ENCODE data around the gene CGN.

The CGN gene

DNA sequence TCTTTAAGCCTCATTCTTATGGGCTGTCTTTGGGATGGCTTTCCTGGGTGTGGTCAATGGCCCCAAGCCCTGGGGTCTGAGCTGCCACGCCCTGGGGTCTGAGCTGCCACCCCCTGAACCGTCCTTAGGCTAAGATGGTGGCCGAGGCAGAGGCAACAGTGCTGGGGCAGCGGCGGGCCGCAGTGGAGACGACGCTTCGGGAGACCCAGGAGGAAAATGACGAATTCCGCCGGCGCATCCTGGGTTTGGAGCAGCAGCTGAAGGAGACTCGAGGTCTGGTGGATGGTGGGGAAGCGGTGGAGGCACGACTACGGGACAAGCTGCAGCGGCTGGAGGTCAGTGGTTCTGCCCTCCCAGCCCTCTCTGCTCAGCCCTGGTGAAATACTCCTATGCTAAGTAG lies 18.6 kb downstream of the CGN start:
- Histone ChIP-seq H3K9me3 (ENCODE audit: control insufficient read depth, insufficient read depth, low read length) (no peaks in the 10 kb centered on the region), H3K27me3 (ENCODE audit: control insufficient read depth, insufficient read depth, low read length) (no peaks in the 10 kb centered on the region), H3K9ac (ENCODE audit: low read depth, low read length) (no peak overlapping the region), H3K4me3 (ENCODE audit: low read depth, low read length) (no peak overlapping the region), H3K36me3 (ENCODE audit: control insufficient read depth, insufficient read depth, low read length) (peaks cover 18% of the 10 kb centered on the region), H3K4me1 (ENCODE audit: control insufficient read depth, insufficient read depth, low read length) (no peaks in the 10 kb centered on the region)

GRCh38 chr1:151530461-151530860 lies 19.3 kb downstream of the CGN start:
- Histone ChIP-seq H3K27me3 (ENCODE audit: control insufficient read depth, insufficient read depth, low read length) (no peaks in the 10 kb centered on the region), H3K4me1 (ENCODE audit: control insufficient read depth, insufficient read depth, low read length) (no peaks in the 10 kb centered on the region), H3K4me3 (ENCODE audit: low read depth, low read length) (no peak overlapping the region), H3K9ac (ENCODE audit: low read depth, low read length) (no peak overlapping the region), H3K36me3 (ENCODE audit: control insufficient read depth, insufficient read depth, low read length) (peaks cover 18% of the 10 kb centered on the region), H3K9me3 (ENCODE audit: control insufficient read depth, insufficient read depth, low read length) (no peaks in the 10 kb centered on the region)

DNA sequence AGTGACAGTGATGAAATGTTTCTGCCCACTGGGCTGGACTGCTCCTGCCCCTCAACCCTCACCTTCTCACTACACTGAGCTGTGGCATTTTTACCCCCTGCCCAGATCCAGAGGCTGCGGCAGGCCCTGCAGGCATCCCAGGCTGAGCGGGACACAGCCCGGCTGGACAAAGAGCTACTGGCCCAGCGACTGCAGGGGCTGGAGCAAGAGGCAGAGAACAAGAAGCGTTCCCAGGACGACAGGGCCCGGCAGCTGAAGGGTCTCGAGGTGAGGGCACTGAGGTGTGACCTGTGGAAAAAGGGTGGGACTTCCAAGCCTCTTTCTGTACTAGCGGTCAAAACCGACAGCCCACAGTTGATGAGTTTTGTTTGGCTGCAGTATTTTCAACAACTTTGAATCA lies 22.7 kb downstream of the CGN start:
- no peaks in the 10 kb centered on the region for H3K9me3 ChIP-seq (ENCODE audit: control insufficient read depth, insufficient read depth, low read length)
- peaks cover 27% of the 10 kb centered on the region for H3K36me3 ChIP-seq (ENCODE audit: control insufficient read depth, insufficient read depth, low read length)
- H3K27me3 ChIP-seq (ENCODE audit: control insufficient read depth, insufficient read depth, low read length) = no peaks in the 10 kb centered on the region
- H3K4me1 ChIP-seq (ENCODE audit: control insufficient read depth, insufficient read depth, low read length) = no peaks in the 10 kb centered on the region
- H3K9ac ChIP-seq (ENCODE audit: low read depth, low read length) = no peak overlapping the region
- H3K4me3 ChIP-seq (ENCODE audit: low read depth, low read length) = no peak overlapping the region

GRCh38 chr1:151534662-151535278 lies 23.6 kb downstream of the CGN start:
- Histone ChIP-seq H3K4me3 (ENCODE audit: low read depth, low read length) (no peak overlapping the region), H3K9me3 (ENCODE audit: control insufficient read depth, insufficient read depth, low read length) (no peaks in the 10 kb centered on the region), H3K4me1 (ENCODE audit: control insufficient read depth, insufficient read depth, low read length) (peaks cover 4% of the 10 kb centered on the region), H3K9ac (ENCODE audit: low read depth, low read length) (no peak overlapping the region), H3K27me3 (ENCODE audit: control insufficient read depth, insufficient read depth, low read length) (no peaks in the 10 kb centered on the region), H3K36me3 (ENCODE audit: control insufficient read depth, insufficient read depth, low read length) (peaks cover 20% of the 10 kb centered on the region)

DNA sequence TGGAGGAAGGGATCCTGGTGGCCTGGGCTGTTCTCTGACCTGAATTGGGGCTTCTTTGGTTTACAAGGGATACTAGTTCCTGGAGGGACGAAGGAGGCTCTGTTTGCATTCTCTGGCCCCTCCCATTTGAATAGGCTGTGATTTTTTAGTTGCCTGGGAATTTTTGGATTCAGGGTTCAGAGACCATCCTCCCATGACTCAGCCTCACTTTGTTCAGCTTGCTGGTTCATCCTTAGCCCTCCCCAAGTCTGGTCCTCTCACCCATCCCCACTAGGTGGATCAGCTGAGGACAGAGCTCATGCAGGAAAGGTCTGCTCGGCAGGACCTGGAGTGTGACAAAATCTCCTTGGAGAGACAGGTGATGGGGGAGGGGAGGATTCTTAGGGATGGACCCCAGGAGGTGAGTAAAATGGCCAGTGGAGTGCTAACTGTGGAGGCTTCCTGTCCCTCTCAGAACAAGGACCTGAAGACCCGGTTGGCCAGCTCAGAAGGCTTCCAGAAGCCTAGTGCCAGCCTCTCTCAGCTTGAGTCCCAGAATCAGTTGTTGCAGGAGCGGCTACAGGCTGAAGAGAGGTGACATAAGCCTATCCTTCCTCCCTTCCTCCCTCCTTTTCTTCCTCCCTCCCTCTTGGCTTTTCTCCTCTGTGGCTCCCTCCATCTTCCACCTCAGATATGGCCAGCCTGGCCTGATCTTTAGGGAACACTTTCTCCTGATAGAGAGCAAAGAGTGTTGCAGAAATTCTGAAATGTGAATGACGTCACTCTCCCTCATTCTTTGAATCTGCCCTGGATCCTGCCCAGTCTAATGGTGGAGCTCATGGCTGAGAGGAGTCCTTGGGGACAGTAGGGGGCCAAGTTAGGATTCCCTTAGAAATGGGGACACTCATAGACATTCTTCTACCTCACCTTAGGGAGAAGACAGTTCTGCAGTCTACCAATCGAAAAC lies 24.4 kb downstream of the CGN start:
- H3K27me3 ChIP-seq (ENCODE audit: control insufficient read depth, insufficient read depth, low read length) = no peaks in the 10 kb centered on the region
- H3K9me3 ChIP-seq (ENCODE audit: control insufficient read depth, insufficient read depth, low read length) = no peaks in the 10 kb centered on the region
- H3K9ac ChIP-seq (ENCODE audit: low read depth, low read length) = no peak overlapping the region
- H3K4me3 ChIP-seq (ENCODE audit: low read depth, low read length) = no peak overlapping the region
- H3K4me1 ChIP-seq (ENCODE audit: control insufficient read depth, insufficient read depth, low read length) = peaks cover 4% of the 10 kb centered on the region
- peaks cover 17% of the 10 kb centered on the region for H3K36me3 ChIP-seq (ENCODE audit: control insufficient read depth, insufficient read depth, low read length)

- Histone ChIP-seq H3K4me1 (ENCODE audit: control insufficient read depth, insufficient read depth, low read length) (peaks cover 7% of the 10 kb centered on the region), H3K9me3 (ENCODE audit: control insufficient read depth, insufficient read depth, low read length) (no peaks in the 10 kb centered on the region), H3K4me3 (ENCODE audit: low read depth, low read length) (no peak overlapping the region), H3K27me3 (ENCODE audit: control insufficient read depth, insufficient read depth, low read length) (peaks cover 4% of the 10 kb centered on the region), H3K9ac (ENCODE audit: low read depth, low read length) (no peak overlapping the region), H3K36me3 (ENCODE audit: control insufficient read depth, insufficient read depth, low read length) (peaks cover 17% of the 10 kb centered on the region)
Measured at GRCh38 chr1:151536499-151536898, 25.3 kb downstream of the CGN start.

GRCh38 chr1:151537112-151537511 lies 25.9 kb downstream of the CGN start:
- Histone ChIP-seq H3K9ac (ENCODE audit: low read depth, low read length) (no peak overlapping the region), H3K9me3 (ENCODE audit: control insufficient read depth, insufficient read depth, low read length) (no peaks in the 10 kb centered on the region), H3K4me3 (ENCODE audit: low read depth, low read length) (no peak overlapping the region), H3K4me1 (ENCODE audit: control insufficient read depth, insufficient read depth, low read length) (peaks cover 7% of the 10 kb centered on the region), H3K27me3 (ENCODE audit: control insufficient read depth, insufficient read depth, low read length) (peaks cover 7% of the 10 kb centered on the region), H3K36me3 (ENCODE audit: control insufficient read depth, insufficient read depth, low read length) (peaks cover 15% of the 10 kb centered on the region)

DNA sequence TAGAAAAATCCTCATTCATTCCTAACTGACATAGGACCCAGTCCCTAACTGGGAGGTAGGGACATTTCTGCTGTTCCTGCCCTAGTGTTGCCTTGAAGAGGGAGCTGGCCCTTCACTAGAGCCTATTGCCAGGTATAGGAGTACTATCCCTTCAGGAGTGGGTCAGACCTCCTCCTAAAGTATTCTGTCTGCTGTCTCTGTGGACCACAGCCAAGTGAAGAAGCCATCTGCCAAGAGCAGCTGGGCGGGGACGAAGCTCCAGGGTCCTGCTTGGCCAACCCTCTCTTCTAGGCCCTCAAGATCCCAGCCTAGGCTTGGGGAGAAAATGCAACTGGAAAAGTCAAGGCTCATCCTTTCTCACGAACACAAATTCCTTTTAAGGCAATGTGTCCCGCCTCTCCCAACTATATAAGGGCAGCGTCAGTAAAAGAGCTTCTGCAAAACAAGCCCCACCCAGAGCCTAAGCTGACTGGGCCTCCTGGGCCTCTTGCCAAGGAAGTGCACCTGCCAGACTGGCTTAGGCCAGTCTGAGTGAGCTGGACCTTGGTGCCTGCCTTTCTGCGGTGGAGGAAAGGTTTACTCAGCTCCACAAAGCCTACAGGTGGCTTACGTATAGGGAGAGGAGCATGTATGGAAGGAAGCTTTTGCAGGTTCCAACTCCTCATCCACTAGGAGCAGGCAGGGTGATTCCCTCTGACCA lies 28.3 kb downstream of the CGN start:
- peaks cover 7% of the 10 kb centered on the region for H3K4me1 ChIP-seq (ENCODE audit: control insufficient read depth, insufficient read depth, low read length)
- no peak overlapping the region for H3K9ac ChIP-seq (ENCODE audit: low read depth, low read length)
- H3K27me3 ChIP-seq (ENCODE audit: control insufficient read depth, insufficient read depth, low read length) = peaks cover 7% of the 10 kb centered on the region
- H3K36me3 ChIP-seq (ENCODE audit: control insufficient read depth, insufficient read depth, low read length) = peaks cover 10% of the 10 kb centered on the region
- H3K9me3 ChIP-seq (ENCODE audit: control insufficient read depth, insufficient read depth, low read length) = no peaks in the 10 kb centered on the region
- peak overlapping the region; percentile 97 for H3K4me3 ChIP-seq (ENCODE audit: low read depth, low read length)

DNA sequence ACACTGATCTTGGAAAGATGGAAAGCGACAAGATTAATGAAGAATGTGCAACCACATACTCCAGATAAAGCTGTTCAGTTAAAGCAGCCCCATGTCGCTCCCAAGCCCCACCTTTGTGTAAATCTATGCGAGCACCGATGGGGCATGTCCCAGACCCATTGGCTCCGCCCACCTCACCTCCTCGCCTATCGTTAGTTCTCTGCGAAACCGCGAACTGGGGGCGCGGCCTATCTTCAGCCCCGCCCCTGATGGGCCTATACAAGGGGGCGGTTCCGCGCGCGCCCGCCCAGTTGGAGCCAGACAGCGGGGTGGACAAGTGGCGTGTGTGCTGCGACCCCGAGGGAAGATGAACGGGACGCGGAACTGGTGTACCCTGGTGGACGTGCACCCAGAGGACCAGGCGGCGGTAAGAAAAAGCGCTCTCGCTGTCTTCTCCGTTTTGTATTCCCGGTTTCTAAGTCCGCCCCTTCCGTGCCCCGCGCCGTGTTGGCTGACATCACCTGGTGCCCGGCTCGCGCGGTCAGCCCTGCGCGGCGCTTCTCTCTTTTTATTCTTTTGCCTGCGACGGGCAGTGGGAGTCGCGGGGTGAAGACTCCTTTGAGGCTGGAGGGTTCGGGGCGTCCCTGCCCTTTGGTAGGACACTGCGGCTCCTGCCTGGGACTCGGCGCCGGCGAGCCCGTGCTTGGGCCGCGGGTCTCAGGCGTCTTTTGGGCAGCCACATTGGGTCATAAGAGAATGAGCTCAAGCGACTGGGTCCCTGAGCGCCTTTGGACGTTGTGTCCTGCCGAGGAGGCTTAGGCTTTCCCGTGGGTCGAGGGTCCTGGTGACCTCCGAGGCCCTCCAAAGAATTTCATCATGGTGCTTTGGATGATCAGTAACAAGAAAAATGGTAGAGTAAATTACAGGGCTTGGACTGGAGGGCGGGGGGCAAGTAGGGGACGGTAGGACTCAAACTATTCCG lies 29.1 kb downstream of the CGN start, which contains the start of gene TUFT1:
TUFT1 (plus strand) TSS at position 289 of the 961 bp plus-strand sequence; CDS start at position 347, 58 bp downstream.
- H3K4me3 ChIP-seq (ENCODE audit: low read depth, low read length) = peak within 1 kb of the TSS; percentile 97
- peaks cover 7% of the 10 kb centered on the region for H3K27me3 ChIP-seq (ENCODE audit: control insufficient read depth, insufficient read depth, low read length)
- peaks cover 7% of the 10 kb centered on the region for H3K4me1 ChIP-seq (ENCODE audit: control insufficient read depth, insufficient read depth, low read length)
- H3K36me3 ChIP-seq (ENCODE audit: control insufficient read depth, insufficient read depth, low read length) = peaks cover 10% of the 10 kb centered on the region
- H3K9ac ChIP-seq (ENCODE audit: low read depth, low read length) = peak within 1 kb of the TSS; percentile 81
- no peaks in the 10 kb centered on the region for H3K9me3 ChIP-seq (ENCODE audit: control insufficient read depth, insufficient read depth, low read length)

DNA sequence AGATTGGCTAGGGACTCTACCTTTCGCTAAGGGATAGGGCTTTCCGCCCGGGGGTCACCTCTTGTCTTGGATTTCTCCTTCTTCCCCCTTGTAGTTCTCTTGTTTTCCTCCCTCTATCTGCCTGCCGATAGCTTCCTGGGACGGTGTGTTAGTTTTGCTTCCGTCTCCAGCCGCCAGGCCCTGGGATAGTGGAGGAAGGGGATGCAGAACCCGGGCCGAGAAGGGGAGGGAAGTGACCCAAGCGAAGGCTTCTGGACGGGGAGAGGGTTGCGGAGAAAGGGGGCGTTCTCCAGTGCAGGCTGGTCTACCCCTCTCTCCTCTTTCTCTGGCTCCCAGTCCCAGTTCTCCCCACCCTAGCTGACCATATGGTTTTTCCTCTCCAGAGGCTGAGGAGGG lies 29.8 kb downstream of the CGN start:
- peak overlapping the region; percentile 97 for H3K4me3 ChIP-seq (ENCODE audit: low read depth, low read length)
- peaks cover 6% of the 10 kb centered on the region for H3K36me3 ChIP-seq (ENCODE audit: control insufficient read depth, insufficient read depth, low read length)
- H3K4me1 ChIP-seq (ENCODE audit: control insufficient read depth, insufficient read depth, low read length) = peaks cover 7% of the 10 kb centered on the region
- H3K27me3 ChIP-seq (ENCODE audit: control insufficient read depth, insufficient read depth, low read length) = peaks cover 7% of the 10 kb centered on the region
- no peaks in the 10 kb centered on the region for H3K9me3 ChIP-seq (ENCODE audit: control insufficient read depth, insufficient read depth, low read length)
- H3K9ac ChIP-seq (ENCODE audit: low read depth, low read length) = peak overlapping the region; percentile 81

DNA sequence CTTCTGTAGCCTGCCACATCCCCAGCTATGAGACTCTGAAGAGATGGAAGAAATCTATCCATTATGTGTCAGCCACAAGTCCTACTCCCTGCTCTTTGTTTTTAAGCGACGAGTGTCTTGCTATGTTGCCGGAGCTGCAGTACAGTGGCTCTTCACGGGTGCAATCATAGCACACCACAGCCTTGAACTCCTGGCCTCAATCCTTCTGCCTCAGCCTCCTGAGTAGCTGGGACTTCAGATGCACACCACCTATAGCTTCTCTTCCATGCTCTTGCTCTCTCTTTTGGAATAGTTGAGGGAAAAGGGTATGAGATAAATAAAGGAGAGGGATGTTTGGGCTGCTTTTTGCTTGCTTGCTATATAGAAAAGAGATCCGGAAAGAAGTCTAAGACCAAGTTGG lies 30.6 kb downstream of the CGN start:
- peaks cover 4% of the 10 kb centered on the region for H3K36me3 ChIP-seq (ENCODE audit: control insufficient read depth, insufficient read depth, low read length)
- peak overlapping the region; percentile 97 for H3K4me3 ChIP-seq (ENCODE audit: low read depth, low read length)
- no peak overlapping the region for H3K9ac ChIP-seq (ENCODE audit: low read depth, low read length)
- H3K9me3 ChIP-seq (ENCODE audit: control insufficient read depth, insufficient read depth, low read length) = no peaks in the 10 kb centered on the region
- peaks cover 7% of the 10 kb centered on the region for H3K27me3 ChIP-seq (ENCODE audit: control insufficient read depth, insufficient read depth, low read length)
- peaks cover 8% of the 10 kb centered on the region for H3K4me1 ChIP-seq (ENCODE audit: control insufficient read depth, insufficient read depth, low read length)
